Omental fat pad (tissue), 4 donors: ENCODE results near the gene OR6C2. TPM values are rescaled to one million over a fixed set of nuclear protein-coding genes. Genes with fewer than 3 reads are reported as not detected.

Experiments
- ATAC-seq: fragments of 150-250 bp; one replicate; pipeline ENCODE4 v1.9.1; 2016; ENCODE audit warnings: mild to moderate bottlenecking, moderate library complexity; ENCODE audit not compliant: low FRiP score
- DNase-seq: peaks from one replicate; pipeline ENCODE4 v3.0.0-alpha.2; 2019; ENCODE audit warnings: low spot score
- CTCF ChIP-seq, 3 donors: fragments of 450-650 bp; IDR thresholded peaks; one replicate each; pipeline ENCODE4 v1.5.1; 2016 to 2017; ENCODE audit warnings: antibody characterized with exemption in 3 of 3, mild to moderate bottlenecking in 3 of 3, moderate library complexity in 2 of 3
- total RNA-seq, 4 donors: library from RNA; depleted of rRNA; stranded (reverse); fragments of >200 nt; gene quantifications; one replicate each; pipeline ENCODE4 v1.1.0, GENCODE V29; 2016

OR6C2 gene
- total RNA-seq, 4 donors from 2014 or later: not detected

- no peak for ATAC-seq
- TF ChIP-seq CTCF (IDR thresholded peaks at IDR 0.05): no peak
Observed at GRCh38 chr12:55499231-55499630, 55.4 kb downstream of the OR6C2 start.

DNA sequence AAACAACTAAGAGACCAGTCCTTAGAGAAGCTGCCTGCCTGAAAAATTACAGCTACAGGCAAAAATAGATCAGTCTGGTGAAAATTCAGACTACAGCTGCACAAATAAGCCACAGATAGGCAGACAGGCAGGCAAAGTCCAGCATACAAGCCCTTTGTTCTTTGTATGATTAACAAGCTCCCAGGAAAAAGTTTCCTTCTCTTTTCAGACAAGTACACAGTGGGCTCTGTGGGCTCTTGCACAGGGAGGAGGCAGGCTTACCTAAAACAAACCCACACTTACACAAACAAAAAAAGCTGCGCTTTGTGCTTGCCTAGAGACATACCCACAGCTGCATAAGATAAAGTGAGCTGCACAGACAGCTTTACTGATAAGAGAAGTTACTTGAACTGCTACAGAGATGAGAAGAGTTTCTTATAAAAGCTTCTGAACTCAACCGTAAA is 56.0 kb downstream of the OR6C2 start:
- no peak for TF ChIP-seq CTCF (IDR thresholded peaks at IDR 0.05)
- DNase-seq (no peak), ATAC-seq (no peak)

More at GRCh38 chr12:55499231-55499630, 55.4 kb downstream of the OR6C2 start:
- no peak for DNase-seq

GRCh38 chr12:55501601-55502000 is 57.7 kb downstream of the OR6C2 start:
- no peak for DNase-seq
- no peak for TF ChIP-seq CTCF (IDR thresholded peaks at IDR 0.05)
- no peak for ATAC-seq

Other genes with a start within 250 kb of the OR6C2 start
- not detected for gene OR10A7, start 223.1 kb upstream of the OR6C2 start, total RNA-seq
- not detected for gene OR6C74, start 199.5 kb upstream of the OR6C2 start, total RNA-seq
- gene OR6C6, start 147.5 kb upstream of the OR6C2 start, total RNA-seq: not detected
- gene OR6C1, start 129.7 kb upstream of the OR6C2 start, total RNA-seq: not detected
- gene OR6C3, start 113.3 kb upstream of the OR6C2 start, total RNA-seq: not detected
- gene OR6C75, start 81.1 kb upstream of the OR6C2 start, total RNA-seq: not detected
- not detected for gene OR6C65, start 43.5 kb upstream of the OR6C2 start, total RNA-seq
- not detected for gene OR6C76, start 17.8 kb upstream of the OR6C2 start, total RNA-seq
- not detected for gene OR6C70, start 26.1 kb downstream of the OR6C2 start, total RNA-seq
- not detected for gene OR6C68, start 48.3 kb downstream of the OR6C2 start, total RNA-seq
- gene OR6C4, start 105.5 kb downstream of the OR6C2 start, total RNA-seq: not detected
- gene OR2AP1, start 128.4 kb downstream of the OR6C2 start, total RNA-seq: not detected
- gene OR10P1, start 192.8 kb downstream of the OR6C2 start, total RNA-seq: not detected